K562 (cell line): ENCODE results near the gene ZBTB44. TPM values are rescaled to one million over a fixed set of nuclear protein-coding genes. Genes with fewer than 3 reads are reported as not detected.
A peak's percentile ranks its signal among the peaks of the same experiment; 100 is the strongest.

Source experiments
- ERF ChIP-seq: fragments of 450-650 bp; formaldehyde crosslinking; IDR thresholded peaks from 2 replicates; pipeline ENCODE4 v1.4.0; 2020; ENCODE audit warnings: mild to moderate bottlenecking, mixed read lengths
- polyA plus RNA-seq, 8 experiments: library from polyadenylated mRNA; depleted of rRNA in 4 of 8; stranded (reverse) in 5 of 8; unstranded in 3 of 8; fragments of >200 nt; fragmentation: Nextera tagmentation in 2 of 8; fragmentation: Illumina TruSeq in 1 of 8; extraction: Ambion mirVana in 2 of 8; extraction: Trizol in 1 of 8; gene quantifications; 2 replicates each; pipeline versions ENCODE4 v1.2.1 to v1.2.3, GENCODE V29; 2011 to 2014; ENCODE audit warnings: inconsistent platforms in 1 of 8, missing spikeins in 1 of 8
- total RNA-seq, 7 experiments: library from RNA; depleted of rRNA in 6 of 7; stranded (reverse); fragments of >200 nt in 6 of 7; fragmentation: Illumina TruSeq in 2 of 7; extraction: Trizol in 2 of 7; gene quantifications; 2 replicates each; pipeline versions ENCODE4 v1.2.1 to v1.2.3, GENCODE V29; 2011 to 2021; ENCODE audit warnings: low replicate concordance in 1 of 7
- TF ChIP-seq, protein P1 (sequence below): fragments of 450-650 bp; IDR thresholded peaks from 2 replicates; pipeline ENCODE4 v1.6.1; 2018; ENCODE audit warnings: mild to moderate bottlenecking, low read depth; ENCODE audit not compliant: partially characterized antibody
- TF ChIP-seq, protein P2 (sequence below): fragments of 450-650 bp; IDR thresholded peaks from 2 replicates; pipeline ENCODE4 v1.6.1; 2016; ENCODE audit warnings: low read depth
- TF ChIP-seq, protein P3 (sequence below): IDR thresholded peaks from 3 replicates; pipeline ENCODE4 v1.6.1; 2011; ENCODE audit warnings: borderline replicate concordance, mild to moderate bottlenecking, moderate library complexity; ENCODE audit not compliant: insufficient read length; ENCODE audit errors: extremely low read depth
- TF ChIP-seq, protein P4 (sequence below): sonication (generic); formaldehyde crosslinking; IDR thresholded peaks from 2 replicates; pipeline ENCODE4 v1.8.0; 2023; ENCODE audit warnings: mild to moderate bottlenecking, missing genetic modification reagents

The ZBTB44 gene
- total and polyA plus RNA-seq, 9 of the 15 experiments (the other 6 are each of a cell fraction or from before 2014, with no cell fraction given), result 4.7 to 27.1 (median 17.3) TPM

DNA sequence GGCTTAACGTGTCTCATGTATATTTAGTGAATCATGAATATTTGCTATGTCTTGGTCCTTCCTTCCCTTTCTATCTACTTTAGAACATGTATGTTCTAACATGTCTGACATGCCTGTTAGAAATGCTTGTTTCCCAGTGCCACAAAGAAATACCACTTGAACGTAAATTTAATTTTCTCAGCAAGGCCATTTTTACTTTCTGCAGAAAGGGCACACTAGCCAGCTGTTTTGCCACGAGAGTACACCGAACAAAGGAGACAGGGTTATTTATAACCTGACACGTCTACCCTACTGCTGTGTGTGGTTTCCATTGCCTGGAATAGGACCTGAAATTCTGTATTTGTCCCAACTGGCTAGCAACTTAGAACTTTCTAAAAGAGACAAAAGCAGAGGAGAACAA is 7.4 kb upstream of the ZBTB44 start (continued):
- TF ChIP-seq, protein P1, sequence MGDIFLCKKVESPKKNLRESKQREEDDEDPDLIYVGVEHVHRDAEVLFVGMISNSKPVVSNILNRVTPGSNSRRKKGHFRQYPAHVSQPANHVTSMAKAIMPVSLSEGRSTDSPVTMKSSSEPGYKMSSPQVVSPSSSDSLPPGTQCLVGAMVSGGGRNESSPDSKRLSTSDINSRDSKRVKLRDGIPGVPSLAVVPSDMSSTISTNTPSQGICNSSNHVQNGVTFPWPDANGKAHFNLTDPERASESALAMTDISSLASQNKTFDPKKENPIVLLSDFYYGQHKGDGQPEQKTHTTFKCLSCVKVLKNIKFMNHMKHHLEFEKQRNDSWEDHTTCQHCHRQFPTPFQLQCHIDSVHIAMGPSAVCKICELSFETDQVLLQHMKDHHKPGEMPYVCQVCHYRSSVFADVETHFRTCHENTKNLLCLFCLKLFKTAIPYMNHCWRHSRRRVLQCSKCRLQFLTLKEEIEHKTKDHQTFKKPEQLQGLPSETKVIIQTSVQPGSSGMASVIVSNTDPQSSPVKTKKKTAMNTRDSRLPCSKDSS, result peak; percentile 68
- TF ChIP-seq ERF (CRISPR knock-in tag), result no peak
- TF ChIP-seq, protein P2, sequence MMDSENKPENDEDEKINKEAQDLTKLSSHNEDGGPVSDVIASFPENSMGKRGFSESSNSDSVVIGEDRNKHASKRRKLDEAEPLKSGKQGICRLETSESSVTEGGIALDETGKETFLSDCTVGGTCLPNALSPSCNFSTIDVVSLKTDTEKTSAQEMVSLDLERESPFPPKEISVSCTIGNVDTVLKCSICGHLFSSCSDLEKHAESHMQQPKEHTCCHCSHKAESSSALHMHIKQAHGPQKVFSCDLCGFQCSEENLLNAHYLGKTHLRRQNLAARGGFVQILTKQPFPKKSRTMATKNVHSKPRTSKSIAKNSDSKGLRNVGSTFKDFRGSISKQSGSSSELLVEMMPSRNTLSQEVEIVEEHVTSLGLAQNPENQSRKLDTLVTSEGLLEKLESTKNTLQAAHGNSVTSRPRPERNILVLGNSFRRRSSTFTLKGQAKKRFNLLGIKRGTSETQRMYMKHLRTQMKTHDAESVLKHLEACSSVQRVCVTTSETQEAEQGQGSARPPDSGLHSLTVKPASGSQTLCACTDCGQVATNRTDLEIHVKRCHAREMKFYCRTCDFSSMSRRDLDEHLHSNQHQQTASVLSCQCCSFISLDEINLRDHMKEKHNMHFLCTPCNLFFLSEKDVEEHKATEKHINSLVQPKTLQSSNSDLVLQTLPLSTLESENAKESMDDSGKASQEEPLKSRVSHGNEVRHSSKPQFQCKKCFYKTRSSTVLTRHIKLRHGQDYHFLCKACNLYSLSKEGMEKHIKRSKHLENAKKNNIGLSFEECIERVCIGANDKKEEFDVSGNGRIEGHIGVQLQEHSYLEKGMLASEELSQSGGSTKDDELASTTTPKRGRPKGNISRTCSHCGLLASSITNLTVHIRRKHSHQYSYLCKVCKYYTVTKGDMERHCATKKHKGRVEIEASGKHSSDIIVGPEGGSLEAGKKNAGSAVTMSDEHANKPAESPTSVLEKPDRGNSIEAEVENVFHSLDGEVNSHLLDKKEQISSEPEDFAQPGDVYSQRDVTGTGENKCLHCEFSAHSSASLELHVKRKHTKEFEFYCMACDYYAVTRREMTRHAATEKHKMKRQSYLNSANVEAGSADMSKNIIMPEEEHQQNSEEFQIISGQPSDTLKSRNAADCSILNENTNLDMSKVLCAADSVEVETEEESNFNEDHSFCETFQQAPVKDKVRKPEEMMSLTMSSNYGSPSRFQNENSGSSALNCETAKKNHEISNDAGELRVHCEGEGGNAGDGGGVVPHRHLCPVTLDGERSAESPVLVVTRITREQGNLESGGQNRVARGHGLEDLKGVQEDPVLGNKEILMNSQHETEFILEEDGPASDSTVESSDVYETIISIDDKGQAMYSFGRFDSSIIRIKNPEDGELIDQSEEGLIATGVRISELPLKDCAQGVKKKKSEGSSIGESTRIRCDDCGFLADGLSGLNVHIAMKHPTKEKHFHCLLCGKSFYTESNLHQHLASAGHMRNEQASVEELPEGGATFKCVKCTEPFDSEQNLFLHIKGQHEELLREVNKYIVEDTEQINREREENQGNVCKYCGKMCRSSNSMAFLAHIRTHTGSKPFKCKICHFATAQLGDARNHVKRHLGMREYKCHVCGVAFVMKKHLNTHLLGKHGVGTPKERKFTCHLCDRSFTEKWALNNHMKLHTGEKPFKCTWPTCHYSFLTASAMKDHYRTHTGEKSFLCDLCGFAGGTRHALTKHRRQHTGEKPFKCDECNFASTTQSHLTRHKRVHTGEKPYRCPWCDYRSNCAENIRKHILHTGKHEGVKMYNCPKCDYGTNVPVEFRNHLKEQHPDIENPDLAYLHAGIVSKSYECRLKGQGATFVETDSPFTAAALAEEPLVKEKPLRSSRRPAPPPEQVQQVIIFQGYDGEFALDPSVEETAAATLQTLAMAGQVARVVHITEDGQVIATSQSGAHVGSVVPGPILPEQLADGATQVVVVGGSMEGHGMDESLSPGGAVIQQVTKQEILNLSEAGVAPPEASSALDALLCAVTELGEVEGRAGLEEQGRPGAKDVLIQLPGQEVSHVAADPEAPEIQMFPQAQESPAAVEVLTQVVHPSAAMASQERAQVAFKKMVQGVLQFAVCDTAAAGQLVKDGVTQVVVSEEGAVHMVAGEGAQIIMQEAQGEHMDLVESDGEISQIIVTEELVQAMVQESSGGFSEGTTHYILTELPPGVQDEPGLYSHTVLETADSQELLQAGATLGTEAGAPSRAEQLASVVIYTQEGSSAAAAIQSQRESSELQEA, result no peak
- TF ChIP-seq, protein P3, sequence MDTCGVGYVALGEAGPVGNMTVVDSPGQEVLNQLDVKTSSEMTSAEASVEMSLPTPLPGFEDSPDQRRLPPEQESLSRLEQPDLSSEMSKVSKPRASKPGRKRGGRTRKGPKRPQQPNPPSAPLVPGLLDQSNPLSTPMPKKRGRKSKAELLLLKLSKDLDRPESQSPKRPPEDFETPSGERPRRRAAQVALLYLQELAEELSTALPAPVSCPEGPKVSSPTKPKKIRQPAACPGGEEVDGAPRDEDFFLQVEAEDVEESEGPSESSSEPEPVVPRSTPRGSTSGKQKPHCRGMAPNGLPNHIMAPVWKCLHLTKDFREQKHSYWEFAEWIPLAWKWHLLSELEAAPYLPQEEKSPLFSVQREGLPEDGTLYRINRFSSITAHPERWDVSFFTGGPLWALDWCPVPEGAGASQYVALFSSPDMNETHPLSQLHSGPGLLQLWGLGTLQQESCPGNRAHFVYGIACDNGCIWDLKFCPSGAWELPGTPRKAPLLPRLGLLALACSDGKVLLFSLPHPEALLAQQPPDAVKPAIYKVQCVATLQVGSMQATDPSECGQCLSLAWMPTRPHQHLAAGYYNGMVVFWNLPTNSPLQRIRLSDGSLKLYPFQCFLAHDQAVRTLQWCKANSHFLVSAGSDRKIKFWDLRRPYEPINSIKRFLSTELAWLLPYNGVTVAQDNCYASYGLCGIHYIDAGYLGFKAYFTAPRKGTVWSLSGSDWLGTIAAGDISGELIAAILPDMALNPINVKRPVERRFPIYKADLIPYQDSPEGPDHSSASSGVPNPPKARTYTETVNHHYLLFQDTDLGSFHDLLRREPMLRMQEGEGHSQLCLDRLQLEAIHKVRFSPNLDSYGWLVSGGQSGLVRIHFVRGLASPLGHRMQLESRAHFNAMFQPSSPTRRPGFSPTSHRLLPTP, result no peak
- TF ChIP-seq, protein P4, sequence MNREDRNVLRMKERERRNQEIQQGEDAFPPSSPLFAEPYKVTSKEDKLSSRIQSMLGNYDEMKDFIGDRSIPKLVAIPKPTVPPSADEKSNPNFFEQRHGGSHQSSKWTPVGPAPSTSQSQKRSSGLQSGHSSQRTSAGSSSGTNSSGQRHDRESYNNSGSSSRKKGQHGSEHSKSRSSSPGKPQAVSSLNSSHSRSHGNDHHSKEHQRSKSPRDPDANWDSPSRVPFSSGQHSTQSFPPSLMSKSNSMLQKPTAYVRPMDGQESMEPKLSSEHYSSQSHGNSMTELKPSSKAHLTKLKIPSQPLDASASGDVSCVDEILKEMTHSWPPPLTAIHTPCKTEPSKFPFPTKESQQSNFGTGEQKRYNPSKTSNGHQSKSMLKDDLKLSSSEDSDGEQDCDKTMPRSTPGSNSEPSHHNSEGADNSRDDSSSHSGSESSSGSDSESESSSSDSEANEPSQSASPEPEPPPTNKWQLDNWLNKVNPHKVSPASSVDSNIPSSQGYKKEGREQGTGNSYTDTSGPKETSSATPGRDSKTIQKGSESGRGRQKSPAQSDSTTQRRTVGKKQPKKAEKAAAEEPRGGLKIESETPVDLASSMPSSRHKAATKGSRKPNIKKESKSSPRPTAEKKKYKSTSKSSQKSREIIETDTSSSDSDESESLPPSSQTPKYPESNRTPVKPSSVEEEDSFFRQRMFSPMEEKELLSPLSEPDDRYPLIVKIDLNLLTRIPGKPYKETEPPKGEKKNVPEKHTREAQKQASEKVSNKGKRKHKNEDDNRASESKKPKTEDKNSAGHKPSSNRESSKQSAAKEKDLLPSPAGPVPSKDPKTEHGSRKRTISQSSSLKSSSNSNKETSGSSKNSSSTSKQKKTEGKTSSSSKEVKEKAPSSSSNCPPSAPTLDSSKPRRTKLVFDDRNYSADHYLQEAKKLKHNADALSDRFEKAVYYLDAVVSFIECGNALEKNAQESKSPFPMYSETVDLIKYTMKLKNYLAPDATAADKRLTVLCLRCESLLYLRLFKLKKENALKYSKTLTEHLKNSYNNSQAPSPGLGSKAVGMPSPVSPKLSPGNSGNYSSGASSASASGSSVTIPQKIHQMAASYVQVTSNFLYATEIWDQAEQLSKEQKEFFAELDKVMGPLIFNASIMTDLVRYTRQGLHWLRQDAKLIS, result no peak
